ENCODE measurements around the gene MOB1B. TPM values are rescaled to one million over a fixed set of nuclear protein-coding genes. Genes with fewer than 3 reads are reported as not detected.

Gene MOB1B
- total RNA-seq, 4 donors from 2014 or later, result 8.6 to 14.6 (median 12.2) TPM

DNA sequence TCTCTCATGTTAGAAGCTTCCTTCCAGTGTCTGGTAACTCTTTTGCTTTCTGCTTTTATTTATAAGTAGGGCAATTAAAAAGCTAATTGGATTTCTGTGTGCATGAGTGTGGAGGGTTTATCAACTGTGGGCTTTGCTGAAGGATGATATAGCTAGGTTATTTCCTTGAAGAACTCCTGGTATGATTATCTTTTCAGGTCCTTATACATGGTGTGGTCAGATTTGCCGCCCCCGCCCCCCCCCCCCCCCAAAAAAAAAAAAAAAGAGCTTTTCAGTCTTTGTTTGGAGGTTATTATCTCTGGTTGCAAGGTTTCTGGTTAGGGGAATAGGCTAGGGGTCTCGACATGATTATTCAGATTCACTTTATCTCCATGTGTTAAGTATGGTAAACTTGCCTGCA lies 35.9 kb downstream of the MOB1B start:
- TF ChIP-seq CTCF (IDR thresholded peaks at IDR 0.05) (no peak), POLR2A (IDR thresholded peaks at IDR 0.05) (no peak)
- 76 to 84% methylated on average over 3 of the region's 3 CpGs for WGBS, 2 donors
- intact Hi-C loops (cut with DNase I; ENCODE audit: low total_unique reads), result no loop called here

DNA sequence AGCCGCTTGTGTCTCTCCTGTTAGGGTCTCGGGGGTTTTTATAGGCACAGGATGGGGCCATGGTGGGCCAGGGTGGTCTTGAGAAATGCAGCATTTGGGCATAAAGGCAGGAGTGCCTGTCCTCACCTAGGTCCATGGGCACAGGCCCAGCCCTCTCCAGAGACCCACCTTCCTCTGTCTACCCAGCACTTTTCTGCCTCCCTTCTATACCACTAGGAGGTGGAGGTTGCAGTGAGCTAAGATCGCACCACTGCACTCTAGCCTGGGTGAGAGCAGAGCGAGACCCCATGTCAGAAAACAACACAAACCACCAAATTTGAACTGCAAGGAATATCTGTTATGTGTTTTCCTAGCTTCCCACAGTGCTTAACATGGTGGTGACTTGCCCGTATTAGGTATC lies 38.0 kb downstream of the MOB1B start:
- no peak for DNase-seq (ENCODE audit: low spot score in 2 of 2)
- no peak for TF ChIP-seq POLR2A (IDR thresholded peaks at IDR 0.05)
- TF ChIP-seq CTCF (IDR thresholded peaks at IDR 0.05), result no peak
- no peak overlapping the region for H3K4me3 ChIP-seq (ENCODE audit: low read depth, poor library complexity, severe bottlenecking)
- 98 to 100% methylated on average over 5 of the region's 5 CpGs for WGBS, 2 donors
- intact Hi-C loops (cut with DNase I; ENCODE audit: low total_unique reads), result no loop called here

More for the DNA sequence above, 35.9 kb downstream of the MOB1B start:
- DNase-seq (ENCODE audit: low spot score in 2 of 2), result no peak
- H3K4me3 ChIP-seq (ENCODE audit: low read depth, poor library complexity, severe bottlenecking), result no peak overlapping the region

DNA sequence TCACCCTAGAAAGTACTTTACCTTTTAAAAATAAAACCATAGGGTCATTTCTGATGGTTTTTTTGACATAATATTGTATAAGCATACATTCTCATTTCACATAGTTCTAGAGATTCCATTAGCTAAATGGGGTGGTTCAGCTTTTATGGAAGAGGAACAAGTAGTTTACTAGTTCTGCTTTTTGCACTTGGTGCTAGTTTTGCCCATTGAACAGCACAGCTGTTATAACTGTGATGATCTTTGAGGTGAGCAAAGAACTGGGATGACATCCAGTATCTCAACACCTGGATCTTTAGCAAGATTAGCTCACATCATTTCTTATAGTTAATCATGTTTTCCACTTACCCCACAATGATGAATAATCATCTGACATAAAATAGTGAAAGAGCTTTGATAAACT lies 40.9 kb downstream of the MOB1B start:
- no peak for DNase-seq (ENCODE audit: low spot score in 2 of 2)
- no peak overlapping the region for H3K4me3 ChIP-seq (ENCODE audit: low read depth, poor library complexity, severe bottlenecking)
- TF ChIP-seq POLR2A (IDR thresholded peaks at IDR 0.05) (no peak), CTCF (IDR thresholded peaks at IDR 0.05) (no peak)
- intact Hi-C loops (cut with DNase I; ENCODE audit: low total_unique reads), result no loop called here

DNA sequence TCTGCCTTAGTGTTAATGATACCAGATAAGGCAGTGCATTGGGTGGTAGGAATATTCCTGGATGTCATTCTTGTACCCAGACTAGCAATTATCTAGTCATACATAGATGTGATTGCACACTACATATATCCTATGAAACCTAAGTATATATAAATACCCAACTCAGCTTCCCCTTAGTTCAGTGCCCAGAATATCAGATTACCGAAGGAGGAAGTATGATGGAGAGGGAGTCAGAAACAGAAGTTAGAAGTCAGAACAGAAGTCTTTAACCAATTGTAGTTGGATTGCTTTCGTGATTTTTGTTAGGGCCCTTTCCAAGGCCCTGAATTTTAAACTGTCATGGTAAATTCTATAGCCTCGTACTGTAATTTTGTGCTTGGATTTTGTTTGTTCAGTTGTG lies 42.9 kb downstream of the MOB1B start:
- TF ChIP-seq CTCF (IDR thresholded peaks at IDR 0.05) (no peak), POLR2A (IDR thresholded peaks at IDR 0.05) (no peak)
- intact Hi-C loops (cut with DNase I; ENCODE audit: low total_unique reads), result no loop called here
- 56 to 59% methylated on average over 3 of the region's 3 CpGs for WGBS, 2 donors
- H3K4me3 ChIP-seq (ENCODE audit: low read depth, poor library complexity, severe bottlenecking), result no peak overlapping the region
- no peak for DNase-seq (ENCODE audit: low spot score in 2 of 2)

DNA sequence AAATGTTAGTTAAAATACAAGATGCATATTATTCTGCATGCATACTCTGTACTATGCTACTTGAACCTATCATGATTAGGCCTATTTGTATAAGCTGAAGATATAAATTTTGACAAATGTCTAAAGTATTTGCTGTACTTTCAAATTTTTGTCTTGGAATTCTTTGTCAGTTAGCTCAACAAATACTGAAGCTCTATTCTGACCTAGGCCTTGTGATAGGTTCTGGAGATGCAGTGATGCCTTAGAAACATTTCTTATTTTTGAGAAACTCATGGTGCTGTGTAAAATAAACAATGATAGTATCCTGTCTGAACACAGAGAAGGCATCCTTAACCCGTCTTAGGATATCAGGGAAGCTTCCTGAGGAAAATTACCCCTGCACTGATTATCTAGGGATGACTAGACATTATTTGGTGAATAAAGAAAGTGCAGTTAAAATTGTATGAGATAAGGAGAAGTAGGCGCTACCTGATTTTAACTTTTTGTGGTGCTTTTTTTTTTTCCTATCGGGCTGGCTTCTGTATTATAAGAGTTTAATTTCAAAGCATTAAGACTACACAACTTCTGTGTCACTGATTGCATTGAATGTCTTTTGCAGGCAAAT lies 43.4 kb downstream of the MOB1B start:
- TF ChIP-seq POLR2A (IDR thresholded peaks at IDR 0.05), result no peak
- no peak for TF ChIP-seq CTCF (IDR thresholded peaks at IDR 0.05)
- intact Hi-C loops (cut with DNase I; ENCODE audit: low total_unique reads), result no loop called here
- WGBS, 2 donors, result 88 to 94% methylated on average over 3 of the region's 3 CpGs
- no peak for DNase-seq (ENCODE audit: low spot score in 2 of 2)
- no peak overlapping the region for H3K4me3 ChIP-seq (ENCODE audit: low read depth, poor library complexity, severe bottlenecking)

DNA sequence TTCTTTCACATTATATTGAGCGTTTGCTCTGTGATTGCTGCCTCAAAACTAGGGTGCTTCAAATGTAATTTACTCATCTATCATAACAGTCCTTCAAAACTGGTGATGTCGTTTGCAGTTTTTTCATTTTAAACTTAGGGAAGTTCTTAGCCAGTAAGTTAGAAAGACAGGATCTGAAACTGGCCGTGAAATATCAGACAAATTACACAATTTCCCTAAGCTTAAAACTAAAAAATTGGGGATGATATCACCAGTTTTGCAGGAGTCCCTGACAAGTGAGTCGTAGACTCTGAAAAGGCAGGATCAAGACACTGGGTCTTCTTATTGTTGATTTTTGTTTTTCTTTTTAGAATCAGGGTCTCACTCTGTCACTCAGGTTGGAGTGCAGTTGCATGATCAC lies 44.8 kb downstream of the MOB1B start:
- WGBS, 2 donors, result 85 to 93% methylated on average over 4 of the region's 4 CpGs
- intact Hi-C loops (cut with DNase I; ENCODE audit: low total_unique reads), result no loop called here
- no peak for DNase-seq (ENCODE audit: low spot score in 2 of 2)
- TF ChIP-seq POLR2A (IDR thresholded peaks at IDR 0.05), result no peak
- TF ChIP-seq CTCF (IDR thresholded peaks at IDR 0.05), result no peak
- H3K4me3 ChIP-seq (ENCODE audit: low read depth, poor library complexity, severe bottlenecking), result no peak overlapping the region
